Liver (tissue), 9 donors: ENCODE measurements around the gene HOXA7. TPM values are rescaled to one million over a fixed set of nuclear protein-coding genes. Genes with fewer than 3 reads are reported as not detected.

ENCODE experiments used
- DNase-seq: peaks from one replicate; pipeline ENCODE4 v3.0.0-alpha.2; 2017; ENCODE audit warnings: low spot score
- H3K27ac ChIP-seq, 2 donors: one replicate each; pipeline ENCODE4 v1.7.0; 2013; ENCODE audit warnings: inconsistent platforms in 2 of 2, low read length in 2 of 2, control low read depth in 1 of 2, low read depth in 1 of 2, mild to moderate bottlenecking in 1 of 2
- H3K27me3 ChIP-seq, 4 donors: one replicate each; pipeline versions ENCODE4 v1.6.1 to v1.7.0; 2013; ENCODE audit warnings: low read length in 3 of 4, inconsistent platforms in 1 of 4, mild to moderate bottlenecking in 1 of 4, moderate library complexity in 1 of 4; ENCODE audit not compliant: control insufficient read depth in 4 of 4, insufficient read depth in 4 of 4
- H3K36me3 ChIP-seq, 4 donors: one replicate each; pipeline versions ENCODE4 v1.6.1 to v1.7.0; 2013; ENCODE audit warnings: low read length in 3 of 4, mild to moderate bottlenecking in 3 of 4, low read depth in 1 of 4, moderate library complexity in 1 of 4; ENCODE audit not compliant: control insufficient read depth in 4 of 4, insufficient read depth in 3 of 4
- H3K4me1 ChIP-seq, 4 donors: one replicate each; pipeline versions ENCODE4 v1.6.1 to v1.7.0; 2013; ENCODE audit warnings: low read length in 3 of 4, mild to moderate bottlenecking in 3 of 4, moderate library complexity in 1 of 4; ENCODE audit not compliant: control insufficient read depth in 4 of 4, insufficient read depth in 4 of 4
- H3K4me3 ChIP-seq, 3 donors: one replicate each; pipeline versions ENCODE4 v1.6.1 to v1.7.0; 2013; ENCODE audit warnings: low read length in 3 of 3, control low read depth in 1 of 3, low read depth in 1 of 3, mild to moderate bottlenecking in 1 of 3
- H3K9ac ChIP-seq, 2 donors: one replicate each; pipeline ENCODE4 v1.7.0; 2013; ENCODE audit warnings: low read length in 2 of 2, mild to moderate bottlenecking in 2 of 2, moderate library complexity in 2 of 2, control low read depth in 1 of 2, low read depth in 1 of 2
- H3K9me3 ChIP-seq, 4 donors: one replicate each; pipeline versions ENCODE4 v1.6.1 to v1.7.0; 2013; ENCODE audit warnings: low read length in 3 of 4; ENCODE audit not compliant: control insufficient read depth in 4 of 4
- ATF3 ChIP-seq: IDR thresholded peaks from 2 replicates; pipeline ENCODE4 v1.6.1; 2016; ENCODE audit warnings: antibody characterized with exemption
- CTCF ChIP-seq: fragments of 150-350 bp; IDR thresholded peaks from 2 replicates; pipeline ENCODE4 v1.5.1; 2017; ENCODE audit warnings: improper control_type of control experiment, low read depth, low read length; ENCODE audit not compliant: missing input control
- EGR1 ChIP-seq, 2 donors: IDR thresholded peaks; 2 replicates each; pipeline ENCODE4 v1.6.1; 2016 to 2018; ENCODE audit warnings: antibody characterized with exemption in 2 of 2, low read depth in 2 of 2
- FOXA1 ChIP-seq: IDR thresholded peaks from 2 replicates; pipeline ENCODE4 v1.6.1; 2016; ENCODE audit warnings: antibody characterized with exemption
- FOXA2 ChIP-seq: IDR thresholded peaks from 2 replicates; pipeline ENCODE4 v1.6.1; 2016; ENCODE audit warnings: antibody characterized with exemption
- GABPA ChIP-seq, 2 donors: IDR thresholded peaks in 1 of 2; conservative IDR thresholded peaks in 1 of 2; 2 replicates each; pipeline ENCODE4 v1.6.1; 2016; ENCODE audit warnings: antibody characterized with exemption in 2 of 2, mild to moderate bottlenecking in 1 of 2, moderate library complexity in 1 of 2
- HNF4A ChIP-seq, 2 donors: conservative IDR thresholded peaks; 2 replicates each; pipeline ENCODE4 v1.6.1; 2016; ENCODE audit warnings: antibody characterized with exemption in 2 of 2, mild to moderate bottlenecking in 2 of 2
- HNF4G ChIP-seq: IDR thresholded peaks from 2 replicates; pipeline ENCODE4 v1.6.1; 2016; ENCODE audit warnings: antibody characterized with exemption
- NR2F2 ChIP-seq: IDR thresholded peaks from 2 replicates; pipeline ENCODE4 v1.6.1; 2016; ENCODE audit warnings: antibody characterized with exemption
- REST ChIP-seq: IDR thresholded peaks from 2 replicates; pipeline ENCODE4 v1.6.1; 2016; ENCODE audit warnings: antibody characterized with exemption, mild to moderate bottlenecking
- RXRA ChIP-seq, 2 donors: IDR thresholded peaks; 2 replicates each; pipeline ENCODE4 v1.6.1; 2017 to 2018; ENCODE audit warnings: antibody characterized with exemption in 2 of 2, mild to moderate bottlenecking in 1 of 2
- SP1 ChIP-seq: IDR thresholded peaks from 2 replicates; pipeline ENCODE4 v1.6.1; 2018; ENCODE audit warnings: antibody characterized with exemption, mild to moderate bottlenecking
- TAF1 ChIP-seq: conservative IDR thresholded peaks from 2 replicates; pipeline ENCODE4 v1.6.1; 2016; ENCODE audit warnings: antibody characterized with exemption, mild to moderate bottlenecking
- YY1 ChIP-seq: IDR thresholded peaks from 2 replicates; pipeline ENCODE4 v1.6.1; 2016; ENCODE audit warnings: antibody characterized with exemption, mild to moderate bottlenecking
- ZBTB33 ChIP-seq: IDR thresholded peaks from 2 replicates; pipeline ENCODE4 v1.6.1; 2016; ENCODE audit warnings: antibody characterized with exemption
- WGBS: extraction: QIAGEN DNeasy Blood & Tissue Kit; methylation state at CpG from one replicate; pipeline ENCODE4 v1.1.7; 2013; 5-methylcytosine and 5-hydroxymethylcytosine counted together
- polyA plus RNA-seq, 2 donors: library from polyadenylated mRNA; stranded (reverse) in 1 of 2; unstranded in 1 of 2; fragments of 200-250 nt in 1 of 2; fragments of >200 nt in 1 of 2; fragmentation: Nextera tagmentation in 1 of 2; extraction: Ambion mirVana in 1 of 2; gene quantifications; one replicate each; pipeline versions ENCODE4 v1.2.1 to v1.2.3, GENCODE V29; 2013 to 2015
- total RNA-seq, 2 donors: library from RNA; depleted of rRNA; stranded (reverse); fragments of >200 nt; gene quantifications; one replicate each; pipeline ENCODE4 v1.2.3, GENCODE V29; 2014
- donor health status: healthy.
- donor health status: healthy.
- donor health status: healthy.
- donor health status: healthy.
- donor health status: healthy.

The HOXA7 gene
- total and polyA plus RNA-seq, 4 donors, result under 0.01 to 0.05 TPM; not detected in 2

GRCh38 chr7:27129729-27130539 lies 26.5 kb downstream of the HOXA7 start:
- H3K9me3 ChIP-seq, result peaks cover 0 to 2% (median 0%) of the 10 kb centered on the region in 4 donors
- H3K4me3 ChIP-seq, result peak overlapping the region in 1 of 3 donors; percentile 57
- H3K9ac ChIP-seq, result no peak overlapping the region
- no peak for TF ChIP-seq ATF3
- no peak for TF ChIP-seq HNF4A (conservative IDR thresholded peaks at IDR 0.05)
- TF ChIP-seq TAF1, result no peak
- TF ChIP-seq FOXA2, result no peak
- TF ChIP-seq YY1, result no peak
- no peak for TF ChIP-seq RXRA (IDR thresholded peaks at IDR 0.05)
- no peak for TF ChIP-seq CTCF
- TF ChIP-seq NR2F2, result no peak
- TF ChIP-seq HNF4G, result no peak
- no peak for TF ChIP-seq ZBTB33
- no peak for TF ChIP-seq REST
- no peak for TF ChIP-seq FOXA1
- no peak for TF ChIP-seq SP1
- TF ChIP-seq GABPA (IDR thresholded peaks at IDR 0.05 in 1 of 2, conservative IDR thresholded peaks at IDR 0.05 in 1 of 2), result no peak
- TF ChIP-seq EGR1 (IDR thresholded peaks at IDR 0.05; ENCODE audit: low read depth in 2 of 2), result no peak
- DNase-seq, result no peak
- 13% methylated on average over 72 of the region's 72 CpGs for WGBS
- H3K27ac ChIP-seq, result peak overlapping the region; percentile 63 to 70
- no peaks in the 10 kb centered on the region for H3K36me3 ChIP-seq
- H3K27me3 ChIP-seq, result peaks cover 0 to 26% (median 8%) of the 10 kb centered on the region in 4 donors
- H3K4me1 ChIP-seq, result peaks cover 0 to 9% (median 1%) of the 10 kb centered on the region in 4 donors
